ENCODE results near the gene TNNT2.

Gene TNNT2

GRCh38 chr1:201310251-201310985, 67.1 kb downstream of the TNNT2 start:
- DNase-seq (ENCODE audit: low read depth), result no peak
- no peak overlapping the region for H3K4me3 ChIP-seq (ENCODE audit: low read length)
- no peak for TF ChIP-seq CTCF (conservative IDR thresholded peaks at IDR 0.05; ENCODE audit: low read depth, low read length)

DNA sequence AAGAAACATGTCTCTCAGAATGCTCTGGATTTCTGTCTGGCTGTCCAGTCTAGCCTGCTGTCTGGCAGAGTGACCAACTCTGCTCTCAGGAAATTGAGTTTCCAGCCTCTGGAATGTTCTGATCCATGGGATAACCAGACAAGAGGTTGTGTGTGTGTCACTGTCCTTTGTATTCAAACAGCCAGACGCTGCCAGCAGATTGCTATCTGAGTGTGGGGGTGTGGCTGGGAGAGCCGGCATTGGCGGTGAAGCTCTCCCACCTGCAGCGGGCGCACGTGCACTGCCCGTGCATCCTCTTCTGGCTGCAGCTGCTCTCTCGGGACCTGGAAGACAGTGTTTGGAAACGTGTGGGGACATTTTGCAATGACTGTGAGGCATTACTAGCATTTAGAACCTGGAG, 68.1 kb downstream of the TNNT2 start:
- no peak overlapping the region for H3K4me3 ChIP-seq (ENCODE audit: low read length)
- no peak for DNase-seq (ENCODE audit: low read depth)

More for the DNA sequence above, 68.1 kb downstream of the TNNT2 start:
- TF ChIP-seq CTCF (conservative IDR thresholded peaks at IDR 0.05; ENCODE audit: low read depth, low read length), result no peak
